Keratinocyte (primary cell): Measurements from ENCODE around the gene NCOA3. TPM values are rescaled to one million over a fixed set of nuclear protein-coding genes. Genes with fewer than 3 reads are reported as not detected.

Experiments used
- DNase-seq: peaks from one replicate; pipeline ENCODE4 v3.0.0-alpha.2; 2011; ENCODE audit warnings: low read depth, missing footprints, low spot score
- FAIRE-seq: peaks from 2 replicates; lab custom pipeline; 2011; peaks lifted over from hg19 to GRCh38; lab: Jason Lieb, UNC
- H2AFZ ChIP-seq: 2 replicates; pipeline ENCODE4 v1.6.0; 2012; ENCODE audit warnings: low read length, control low read depth, inconsistent platforms; ENCODE audit not compliant: control insufficient read depth
- H3K27ac ChIP-seq: 2 replicates; pipeline ENCODE4 v1.5.1; 2011; ENCODE audit warnings: low read length; ENCODE audit not compliant: control insufficient read depth, insufficient read depth
- H3K27me3 ChIP-seq: 3 replicates; pipeline ENCODE4 v1.6.0; 2011; ENCODE audit warnings: low read length; ENCODE audit not compliant: control insufficient read depth, insufficient read depth; ENCODE audit errors: extremely low read depth
- H3K36me3 ChIP-seq, 2 experiments: 2 replicates in 1 of 2; 3 replicates in 1 of 2; pipeline ENCODE4 v1.5.1; 2011; ENCODE audit warnings: low read length in 2 of 2, mild to moderate bottlenecking in 1 of 2; ENCODE audit not compliant: control insufficient read depth in 2 of 2, insufficient read depth in 2 of 2; ENCODE audit errors: extremely low read depth in 1 of 2
- H3K4me1 ChIP-seq: 3 replicates; pipeline ENCODE4 v1.5.1; 2011; ENCODE audit warnings: low read length; ENCODE audit not compliant: control insufficient read depth, insufficient read depth; ENCODE audit errors: extremely low read depth
- H3K4me2 ChIP-seq: 3 replicates; pipeline ENCODE4 v1.6.0; 2011; ENCODE audit warnings: low read depth, low read length; ENCODE audit not compliant: control insufficient read depth, insufficient read depth; ENCODE audit errors: extremely low read depth
- H3K4me3 ChIP-seq, 3 experiments: fragments of 200-600 bp in 1 of 3; sonication (generic) in 1 of 3; 2 replicates in 2 of 3; 3 replicates in 1 of 3; pipeline ENCODE4 v1.5.1; 2011 to 2016; ENCODE audit warnings: low read length in 3 of 3, mild to moderate bottlenecking in 3 of 3, control low read depth in 2 of 3, inconsistent platforms in 1 of 3, low read depth in 1 of 3, mixed read lengths in 1 of 3, mixed run types in 1 of 3, moderate library complexity in 1 of 3; ENCODE audit not compliant: control insufficient read depth in 2 of 3, insufficient read depth in 2 of 3; ENCODE audit errors: extremely low read depth in 1 of 3
- H3K79me2 ChIP-seq: 2 replicates; pipeline ENCODE4 v1.6.0; 2012; ENCODE audit warnings: low read length; ENCODE audit not compliant: control insufficient read depth, insufficient read depth
- H3K9ac ChIP-seq: 3 replicates; pipeline ENCODE4 v1.6.0; 2011; ENCODE audit warnings: low read length; ENCODE audit not compliant: control insufficient read depth, insufficient read depth; ENCODE audit errors: extremely low read depth
- H3K9me1 ChIP-seq: 3 replicates; pipeline ENCODE4 v1.6.0; 2011; ENCODE audit warnings: low read length; ENCODE audit not compliant: control insufficient read depth, insufficient read depth; ENCODE audit errors: extremely low read depth
- H3K9me3 ChIP-seq: 2 replicates; pipeline ENCODE4 v1.5.1; 2012; ENCODE audit warnings: low read depth, low read length; ENCODE audit not compliant: control insufficient read depth
- H4K20me1 ChIP-seq: 3 replicates; pipeline ENCODE4 v1.6.0; 2011; ENCODE audit warnings: low read length; ENCODE audit not compliant: control insufficient read depth, insufficient read depth; ENCODE audit errors: extremely low read depth
- CTCF ChIP-seq, 3 experiments: IDR thresholded peaks in 1 of 3; conservative IDR thresholded peaks in 1 of 3; optimal IDR thresholded peaks in 1 of 3; 2 replicates in 2 of 3; 3 replicates in 1 of 3; pipeline versions ENCODE3 to v1.5.1; 2011; ENCODE audit warnings: low read length in 3 of 3, mild to moderate bottlenecking in 3 of 3, moderate library complexity in 2 of 3, control low read depth in 1 of 3, inconsistent platforms in 1 of 3; ENCODE audit not compliant: insufficient read depth in 2 of 3; ENCODE audit errors: extremely low read depth in 1 of 3
- EZH2 ChIP-seq: IDR thresholded peaks from one replicate; pipeline ENCODE4 v1.6.1; 2012; ENCODE audit warnings: inconsistent platforms, mild to moderate bottlenecking, low read length, moderate library complexity
- dilution Hi-C: fragments of 300-500 bp; cut with MboI; formaldehyde crosslinking; loops from one replicate; pipeline ENCODE4 v1.7.0; 2020; ENCODE audit warnings: low sequenced_read_pairs; ENCODE audit not compliant: extremely low pct_ligation_motif_present
- polyA plus RNA-seq, 5 experiments: library from polyadenylated mRNA; depleted of rRNA in 3 of 5; stranded (reverse) in 3 of 5; stranded (forward) in 1 of 5; unstranded in 1 of 5; fragments of >200 nt; gene quantifications; 1 replicate in 1 of 5; 2 replicates in 3 of 5; 3 replicates in 1 of 5; pipeline versions ENCODE4 v1.2.1 to v1.2.3, GENCODE V29; 2011 to 2012; ENCODE audit warnings: missing spikeins in 2 of 5, low read depth in 1 of 5, low replicate concordance in 1 of 5

Gene NCOA3
- polyA plus RNA-seq, 1 donor (not counting 4 experiments of a cell fraction or from before 2014, with no cell fraction given) = 25.8 TPM

- H3K4me2 ChIP-seq = no peak overlapping the region
- no peak for FAIRE-seq
- H3K79me2 ChIP-seq = no peaks in the 10 kb centered on the region
- dilution Hi-C loops = no loop called here
- no peak for DNase-seq
- peaks cover 22 to 31% of the 10 kb centered on the region in 2 experiments for H3K36me3 ChIP-seq
- H3K27ac ChIP-seq = no peak overlapping the region
- H3K9ac ChIP-seq = no peak overlapping the region
- no peaks in the 10 kb centered on the region for H3K9me3 ChIP-seq
- H3K9me1 ChIP-seq = no peaks in the 10 kb centered on the region
- no peak overlapping the region for H2AFZ ChIP-seq
- H3K27me3 ChIP-seq = no peaks in the 10 kb centered on the region
- H3K4me1 ChIP-seq = no peaks in the 10 kb centered on the region
- H3K4me3 ChIP-seq = no peak overlapping the region
- H4K20me1 ChIP-seq = no peaks in the 10 kb centered on the region
- no peak for TF ChIP-seq CTCF (optimal IDR thresholded peaks at IDR 0.05 in 1 of 3, IDR thresholded peaks at IDR 0.05 in 1 of 3, conservative IDR thresholded peaks at IDR 0.05 in 1 of 3; ENCODE audit: extremely low read depth in 1 of 3, insufficient read depth in 2 of 3, low read length in 3 of 3)
- TF ChIP-seq EZH2 = no peak
Measured at GRCh38 chr20:47674686-47675085, 173.0 kb downstream of the NCOA3 start.

- no peak overlapping the region for H3K27ac ChIP-seq
- no peak overlapping the region for H3K4me3 ChIP-seq
- no peak for FAIRE-seq
- no peak for DNase-seq
- H3K36me3 ChIP-seq = peaks cover 22 to 31% of the 10 kb centered on the region in 2 experiments
- H3K79me2 ChIP-seq = no peaks in the 10 kb centered on the region
- TF ChIP-seq CTCF (optimal IDR thresholded peaks at IDR 0.05 in 1 of 3, IDR thresholded peaks at IDR 0.05 in 1 of 3, conservative IDR thresholded peaks at IDR 0.05 in 1 of 3; ENCODE audit: extremely low read depth in 1 of 3, insufficient read depth in 2 of 3, low read length in 3 of 3) (no peak), EZH2 (no peak)
- H3K4me1 ChIP-seq = no peaks in the 10 kb centered on the region
- dilution Hi-C loops = no loop called here
- no peak overlapping the region for H3K4me2 ChIP-seq
- H3K27me3 ChIP-seq = no peaks in the 10 kb centered on the region
- H3K9me1 ChIP-seq = no peaks in the 10 kb centered on the region
- H3K9ac ChIP-seq = no peak overlapping the region
- H3K9me3 ChIP-seq = no peaks in the 10 kb centered on the region
- H4K20me1 ChIP-seq = no peaks in the 10 kb centered on the region
- H2AFZ ChIP-seq = no peak overlapping the region
Measured at GRCh38 chr20:47675190-47676142, 173.8 kb downstream of the NCOA3 start.
